K562 (cell line): ENCODE data around the gene SAMD10. TPM values are rescaled to one million over a fixed set of nuclear protein-coding genes. Genes with fewer than 3 reads are reported as not detected.

ENCODE experiments used
- ATAC-seq: fragments of 200-7000 bp; cut with Tn5 transposase; 3 replicates; pipeline ENCODE4 v1.9.1; 2020; ENCODE audit warnings: moderate library complexity
- BruUV-seq: library from RNA; stranded (reverse); fragments of 400-500 nt; replicated peaks from 2 replicates; lab custom pipeline; 2021; lab: Mats Ljungman, UMichigan
- CTCF ChIA-PET: fragments of 300-600 bp; formaldehyde crosslinking; extraction: SDS; loops from one replicate; lab custom pipeline; 2021; ENCODE audit warnings: low intra/inter-chr PET ratio; lab: Yijun Ruan, JAX
- POLR2A ChIA-PET: fragments of 300-600, 350-650 bp; sonication (Branson Sonifier 250); formaldehyde crosslinking; extraction: SDS; loops from one replicate; lab custom pipeline; 2021; ENCODE audit warnings: antibody characterized with exemption, inconsistent platforms; lab: Yijun Ruan, JAX
- DNase-seq, 4 experiments: peaks; one replicate each; pipeline versions ENCODE4 v3.0.0 to v3.0.0-alpha.2; 2011 to 2018; ENCODE audit warnings: low spot score in 3 of 4, mixed read lengths in 3 of 4; ENCODE audit errors: extremely low read depth in 1 of 4
- FAIRE-seq: peaks from 2 replicates; lab custom pipeline; 2011; peaks lifted over from hg19 to GRCh38; lab: Jason Lieb, UNC
- H2AFZ ChIP-seq: 2 replicates; pipeline ENCODE4 v1.6.0; 2011; ENCODE audit warnings: low read depth, low read length, control low read depth, inconsistent platforms
- H3K27ac ChIP-seq: fragments of 200-600 bp; 3 replicates; pipeline ENCODE4 v1.8.0; 2011; ENCODE audit warnings: low read depth, mild to moderate bottlenecking, control low read depth, inconsistent platforms, low read length, moderate library complexity, mixed read lengths; ENCODE audit errors: extremely low read depth
- H3K27me3 ChIP-seq, 2 experiments: fragments of 300-600 bp in 1 of 2; 2 replicates in 1 of 2; 3 replicates in 1 of 2; pipeline versions ENCODE4 v1.6.0 to v1.8.0; 2011; ENCODE audit warnings: inconsistent platforms in 2 of 2, low read length in 2 of 2, mild to moderate bottlenecking in 1 of 2, mixed read lengths in 1 of 2, moderate library complexity in 1 of 2; ENCODE audit not compliant: control insufficient read depth in 2 of 2, insufficient read depth in 2 of 2
- H3K36me3 ChIP-seq: fragments of 300-600 bp; 3 replicates; pipeline ENCODE4 v1.8.0; 2011; ENCODE audit warnings: mild to moderate bottlenecking, low read length, inconsistent platforms; ENCODE audit not compliant: control insufficient read depth, insufficient read depth
- H3K4me1 ChIP-seq, 2 experiments: fragments of 200-600 bp in 1 of 2; replicated peaks in 1 of 2; 2 replicates in 1 of 2; 3 replicates in 1 of 2; pipeline versions ENCODE4 v1.5.1 to v1.8.0; 2011; ENCODE audit warnings: inconsistent platforms in 2 of 2, low read length in 2 of 2, mild to moderate bottlenecking in 1 of 2, mixed read lengths in 1 of 2, moderate library complexity in 1 of 2; ENCODE audit not compliant: control insufficient read depth in 2 of 2, insufficient read depth in 2 of 2
- H3K4me2 ChIP-seq: 2 replicates; pipeline ENCODE4 v1.6.1; 2011; ENCODE audit warnings: low read length, control low read depth, inconsistent platforms, mixed read lengths; ENCODE audit not compliant: insufficient read depth
- H3K4me3 ChIP-seq: fragments of 200-600 bp; sonication (generic), shearing (Covaris generic); 2 replicates; pipeline ENCODE4 v1.5.1; 2016; ENCODE audit warnings: control low read depth, inconsistent platforms
- H3K79me2 ChIP-seq: fragments of 200-600 bp; 3 replicates; pipeline ENCODE4 v1.8.0; 2011; ENCODE audit warnings: low read length, inconsistent platforms; ENCODE audit not compliant: control insufficient read depth, insufficient read depth
- H3K9ac ChIP-seq, 2 experiments: 2 replicates each; pipeline versions ENCODE4 v1.6.0 to v1.6.1; 2011; ENCODE audit warnings: low read depth in 2 of 2, low read length in 2 of 2, control low read depth in 1 of 2, inconsistent platforms in 1 of 2, mild to moderate bottlenecking in 1 of 2, mixed read lengths in 1 of 2; ENCODE audit not compliant: insufficient read depth in 1 of 2
- H3K9me1 ChIP-seq: one replicate; pipeline ENCODE4 v1.6.0; 2011; ENCODE audit warnings: inconsistent platforms, mild to moderate bottlenecking, low read length, moderate library complexity; ENCODE audit not compliant: control insufficient read depth, insufficient read depth
- H3K9me3 ChIP-seq: replicated peaks from 2 replicates; pipeline ENCODE4 v1.5.1; 2011; ENCODE audit warnings: low read depth, low read length, inconsistent platforms; ENCODE audit not compliant: control insufficient read depth, insufficient read depth
- H4K20me1 ChIP-seq: replicated peaks from 2 replicates; pipeline ENCODE4 v1.6.1; 2011; ENCODE audit warnings: low read length, inconsistent platforms, mixed read lengths; ENCODE audit not compliant: control insufficient read depth, insufficient read depth
- ARNT ChIP-seq, 2 experiments: fragments of 450-650 bp; IDR thresholded peaks; 2 replicates each; pipeline ENCODE4 v1.6.1; 2016; ENCODE audit warnings: mild to moderate bottlenecking in 1 of 2
- BRD4 ChIP-seq: fragments of 200-600 bp; sonication (generic); IDR thresholded peaks from 2 replicates; pipeline ENCODE4 v1.6.1; 2017; ENCODE audit warnings: inconsistent platforms
- C11orf30 ChIP-seq: fragments of 450-650 bp; IDR thresholded peaks from 2 replicates; pipeline ENCODE4 v1.6.1; 2016; ENCODE audit warnings: low read depth, mild to moderate bottlenecking
- CHCHD3 ChIP-seq: fragments of 250-450 bp; sonication (Bioruptor Pico); IDR thresholded peaks from 2 replicates; pipeline ENCODE4 v2.1.2; 2022; ENCODE audit warnings: mild to moderate bottlenecking
- CHD7 ChIP-seq: fragments of 200-600 bp; sonication (generic); IDR thresholded peaks from one replicate; pipeline ENCODE4 v1.6.1; 2012; ENCODE audit warnings: mild to moderate bottlenecking, low read depth, low read length, inconsistent platforms
- DDX20 ChIP-seq: fragments of 450-650 bp; IDR thresholded peaks from 2 replicates; pipeline ENCODE4 v1.6.1; 2016; ENCODE audit warnings: missing genetic modification characterization, low read depth, mild to moderate bottlenecking, missing compliant biosample characterization, moderate library complexity
- ELF2 ChIP-seq: fragments of 250-450 bp; sonication (Bioruptor Pico); IDR thresholded peaks from 2 replicates; pipeline ENCODE4 v1.5.0; 2021; ENCODE audit warnings: mild to moderate bottlenecking
- POLR2G ChIP-seq: fragments of 200-400 bp; formaldehyde crosslinking; IDR thresholded peaks from 2 replicates; pipeline ENCODE4 v1.6.1; 2017; ENCODE audit warnings: low read depth, mild to moderate bottlenecking, antibody characterized with exemption, low read length, moderate library complexity
- ZNF274 ChIP-seq: IDR thresholded peaks from 2 replicates; pipeline ENCODE4 v1.6.1; 2011; ENCODE audit warnings: low read depth, mild to moderate bottlenecking, low read length, moderate library complexity, borderline replicate concordance
- WGBS: fragments of 100-300 bp; shearing (Covaris generic); methylation state at CpG from one replicate; pipeline ENCODE4 v1.1.6; 2016; ENCODE audit warnings: low coverage, mixed read lengths; ENCODE audit not compliant: insufficient coverage; ENCODE audit errors: missing lambda C conversion rate; 5-methylcytosine and 5-hydroxymethylcytosine counted together
- in situ Hi-C: fragments of 300-500 bp; cut with MboI; formaldehyde crosslinking; loops from 4 replicates; pipeline ENCODE4 v1.15.0; 2018; ENCODE audit warnings: inconsistent platforms, mixed read lengths
- intact Hi-C: fragments of 100-400 bp; cut with micrococcal nuclease; formaldehyde crosslinking; loops from 2 replicates; pipeline ENCODE4 v1.14.2; 2022
- polyA plus RNA-seq, 8 experiments: library from polyadenylated mRNA; depleted of rRNA in 4 of 8; stranded (reverse) in 5 of 8; unstranded in 3 of 8; fragments of >200 nt; fragmentation: Nextera tagmentation in 2 of 8; fragmentation: Illumina TruSeq in 1 of 8; extraction: Ambion mirVana in 2 of 8; extraction: Trizol in 1 of 8; gene quantifications; 2 replicates each; pipeline versions ENCODE4 v1.2.1 to v1.2.3, GENCODE V29; 2011 to 2014; ENCODE audit warnings: inconsistent platforms in 1 of 8, missing spikeins in 1 of 8
- total RNA-seq, 7 experiments: library from RNA; depleted of rRNA in 6 of 7; stranded (reverse); fragments of >200 nt in 6 of 7; fragmentation: Illumina TruSeq in 2 of 7; extraction: Trizol in 2 of 7; gene quantifications; 2 replicates each; pipeline versions ENCODE4 v1.2.1 to v1.2.3, GENCODE V29; 2011 to 2021; ENCODE audit warnings: low replicate concordance in 1 of 7

Gene SAMD10
- total and polyA plus RNA-seq, 9 of the 15 experiments (the other 6 are each of a cell fraction or from before 2014, with no cell fraction given) = 0.37 to 15.2 (median 4.8) TPM

GRCh38 chr20:64010711-64011237 is 31.3 kb upstream of the SAMD10 start:
- BruUV-seq = no TSS peak
- peaks cover 78% of the 10 kb centered on the region for H3K36me3 ChIP-seq
- TF ChIP-seq CHD7 (no peak), ARNT (IDR thresholded peaks at IDR 0.05) (no peak), ZNF274 (no peak), CHCHD3 (no peak), C11orf30 (no peak), POLR2G (no peak), BRD4 (no peak), ELF2 (no peak), DDX20 (tag) (no peak)

More at GRCh38 chr20:64010711-64011237, 31.3 kb upstream of the SAMD10 start:
- Histone ChIP-seq H3K79me2 (peaks cover 3% of the 10 kb centered on the region; the same call in 1 of the 3 replicates), H3K9ac (no peak overlapping the region), H3K9me1 (no peaks in the 10 kb centered on the region), H3K4me3 (no peak overlapping the region), H3K9me3 (peaks cover 6% of the 10 kb centered on the region), H3K4me2 (no peak overlapping the region), H4K20me1 (no peaks in the 10 kb centered on the region), H2AFZ (no peak overlapping the region), H3K27me3 (no peaks in the 10 kb centered on the region), H3K27ac (no peak overlapping the region), H3K4me1 (no peaks in the 10 kb centered on the region)
- ChIA-PET POLR2A (interaction anchor here (0.7 kb wide), 1 partner anchor 9 kb away, joined by 3 read pairs; no protein-coding TSS in a partner anchor), CTCF (no interaction called here)
- intact Hi-C loops = no loop called here
- DNase-seq (no peak), ATAC-seq (no peak), FAIRE-seq (no peak)
- WGBS = 99% methylated on average over 8 of the region's 8 CpGs
- in situ Hi-C loops = no loop called here
